ENCODE measurements around the gene S100A3.

S100A3 gene

GRCh38 chr1:153547560-153548551, 1.2 kb downstream of the S100A3 start:
- Histone ChIP-seq H4K20me1 (peaks cover 0 to 26% (median 0%) of the 10 kb centered on the region in 11 experiments; a peak in 6 of 22 replicates), H3K4me3 (no peak overlapping the region), H3K27ac (peak overlapping the region in 9 of 11 experiments; percentile 5 to 85 (median 81); a peak in 15 of 22 replicates), H3K9me3 (replicated peaks in 1 of 11) (no peaks in the 10 kb centered on the region), H3K4me2 (peak overlapping the region; percentile 86 to 100 (median 95)), H3K36me3 (peaks cover 0 to 20% (median 15%) of the 10 kb centered on the region in 11 experiments; a peak in 13 of 22 replicates), H3K4me1 (peaks cover 86 to 97% (median 88%) of the 10 kb centered on the region in 10 experiments), H3K27me3 (no peaks in the 10 kb centered on the region), H3K9ac (peak overlapping the region in 9 of 11 experiments; percentile 16 to 79 (median 74); a peak in 16 of 22 replicates)
- no peak for TF ChIP-seq Cebpa-rat (IDR thresholded peaks at IDR 0.05)

- Histone ChIP-seq H3K4me1 (peaks cover 90 to 100% (median 97%) of the 10 kb centered on the region in 10 experiments), H3K4me3 (peak overlapping the region in 5 of 10 experiments; percentile 18 to 82 (median 69); a peak in 9 of 20 replicates), H4K20me1 (peaks cover 0 to 34% (median 0%) of the 10 kb centered on the region in 11 experiments; a peak in 6 of 22 replicates), H3K9me3 (replicated peaks in 1 of 11) (no peaks in the 10 kb centered on the region), H3K9ac (peak overlapping the region; percentile 66 to 79 (median 76); a peak in 21 of 22 replicates), H3K27me3 (no peaks in the 10 kb centered on the region), H3K4me2 (peak overlapping the region; percentile 86 to 100 (median 95)), H3K27ac (peak overlapping the region; percentile 61 to 85 (median 78); a peak in 21 of 22 replicates), H3K36me3 (peaks cover 0 to 25% (median 15%) of the 10 kb centered on the region in 11 experiments; a peak in 13 of 22 replicates)
- no peak for TF ChIP-seq Cebpa-rat (IDR thresholded peaks at IDR 0.05)
Measured at GRCh38 chr1:153546796-153547559, 2.1 kb downstream of the S100A3 start.

- H4K20me1 ChIP-seq: peaks cover 0 to 35% (median 0%) of the 10 kb centered on the region in 11 experiments; a peak in 6 of 22 replicates
- H3K4me2 ChIP-seq: peak overlapping the region; percentile 86 to 100 (median 95)
- TF ChIP-seq Cebpa-rat (IDR thresholded peaks at IDR 0.05): no peak
- peaks cover 90 to 100% (median 100%) of the 10 kb centered on the region in 10 experiments for H3K4me1 ChIP-seq
- peak overlapping the region; percentile 61 to 85 (median 78) for H3K27ac ChIP-seq
- H3K9ac ChIP-seq: peak overlapping the region; percentile 66 to 79 (median 76)
- H3K4me3 ChIP-seq: peak overlapping the region in 8 of 10 experiments; percentile 34 to 82 (median 66); a peak in 14 of 20 replicates
- no peaks in the 10 kb centered on the region for H3K27me3 ChIP-seq
- peaks cover 0 to 25% (median 15%) of the 10 kb centered on the region in 11 experiments; a peak in 13 of 22 replicates for H3K36me3 ChIP-seq
- H3K9me3 ChIP-seq (replicated peaks in 1 of 11): no peaks in the 10 kb centered on the region
Measured at GRCh38 chr1:153546371-153546770, 2.7 kb downstream of the S100A3 start.

GRCh38 chr1:153545067-153546055, 3.7 kb downstream of the S100A3 start, which contains the start of gene S100A4:
S100A4 (minus strand) TSS chr1:153545806; CDS start chr1:153544794, 1,012 bp downstream.
- H4K20me1 ChIP-seq: peaks cover 0 to 35% (median 0%) of the 10 kb centered on the region in 11 experiments; a peak in 6 of 22 replicates
- peak within 1 kb of the TSS; percentile 61 to 85 (median 78) for H3K27ac ChIP-seq
- H3K9ac ChIP-seq: peak within 1 kb of the TSS; percentile 66 to 79 (median 76)
- peak within 1 kb of the TSS; percentile 34 to 82 (median 62) for H3K4me3 ChIP-seq
- no peak for TF ChIP-seq Cebpa-rat (IDR thresholded peaks at IDR 0.05)
- H3K27me3 ChIP-seq: no peaks in the 10 kb centered on the region
- peaks cover 90 to 100% (median 100%) of the 10 kb centered on the region in 10 experiments for H3K4me1 ChIP-seq
- no peaks in the 10 kb centered on the region for H3K9me3 ChIP-seq (replicated peaks in 1 of 11)
- H3K36me3 ChIP-seq: peaks cover 0 to 25% (median 15%) of the 10 kb centered on the region in 11 experiments; a peak in 13 of 22 replicates
- H3K4me2 ChIP-seq: peak within 1 kb of the TSS; percentile 86 to 100 (median 95)

GRCh38 chr1:153544453-153545066, 4.5 kb downstream of the S100A3 start:
- H3K4me2 ChIP-seq: peak overlapping the region; percentile 86 to 100 (median 95)
- no peaks in the 10 kb centered on the region for H3K9me3 ChIP-seq (replicated peaks in 1 of 11)
- H4K20me1 ChIP-seq: peaks cover 0 to 35% (median 0%) of the 10 kb centered on the region in 11 experiments; a peak in 6 of 22 replicates
- H3K27ac ChIP-seq: peak overlapping the region in 10 of 11 experiments; percentile 37 to 85 (median 80); a peak in 19 of 22 replicates
- TF ChIP-seq Cebpa-rat (IDR thresholded peaks at IDR 0.05): no peak
- peak overlapping the region; percentile 34 to 82 (median 62); a peak in 19 of 20 replicates for H3K4me3 ChIP-seq
- H3K36me3 ChIP-seq: peaks cover 0 to 25% (median 15%) of the 10 kb centered on the region in 11 experiments; a peak in 13 of 22 replicates
- peaks cover 90 to 100% (median 100%) of the 10 kb centered on the region in 10 experiments for H3K4me1 ChIP-seq
- no peaks in the 10 kb centered on the region for H3K27me3 ChIP-seq
- peak overlapping the region; percentile 66 to 79 (median 76); a peak in 21 of 22 replicates for H3K9ac ChIP-seq

GRCh38 chr1:153543736-153544135, 5.3 kb downstream of the S100A3 start:
- peaks cover 0 to 25% (median 15%) of the 10 kb centered on the region in 11 experiments; a peak in 13 of 22 replicates for H3K36me3 ChIP-seq
- peaks cover 84 to 98% (median 94%) of the 10 kb centered on the region in 10 experiments for H3K4me1 ChIP-seq
- peaks cover 0 to 35% (median 0%) of the 10 kb centered on the region in 11 experiments; a peak in 6 of 22 replicates for H4K20me1 ChIP-seq
- no peaks in the 10 kb centered on the region for H3K27me3 ChIP-seq
- TF ChIP-seq Cebpa-rat (IDR thresholded peaks at IDR 0.05): no peak
- H3K4me2 ChIP-seq: peak overlapping the region; percentile 86 to 100 (median 95)
- no peaks in the 10 kb centered on the region for H3K9me3 ChIP-seq (replicated peaks in 1 of 11)
- H3K27ac ChIP-seq: peak overlapping the region in 9 of 11 experiments; percentile 9 to 85 (median 76); a peak in 12 of 22 replicates
- H3K4me3 ChIP-seq: peak overlapping the region in 7 of 10 experiments; percentile 54 to 82 (median 69); a peak in 14 of 20 replicates
- peak overlapping the region in 10 of 11 experiments; percentile 4 to 79 (median 47); a peak in 9 of 22 replicates for H3K9ac ChIP-seq
